ENCODE results near the gene LPIN3. TPM values are rescaled to one million over a fixed set of nuclear protein-coding genes. Genes with fewer than 3 reads are reported as not detected.

The LPIN3 gene
- total and polyA plus RNA-seq, 2 experiments from 2014 or later, result 6.1 to 9.7 TPM

- Histone ChIP-seq H2AFZ (peak overlapping the region; percentile 83), H3K79me2 (replicated peaks; ENCODE audit: insufficient read depth) (no peaks in the 10 kb centered on the region), H3K9me2 (ENCODE audit: insufficient read depth) (no peaks in the 10 kb centered on the region), H3K4me3 (no peak overlapping the region), H3K4me2 (no peak overlapping the region), H3K36me3 (ENCODE audit: insufficient read depth) (no peaks in the 10 kb centered on the region), H3K27me3 (ENCODE audit: insufficient read depth) (no peaks in the 10 kb centered on the region), H3F3A (replicated peaks; ENCODE audit: low read depth) (no peaks in the 10 kb centered on the region), H3K4me1 (ENCODE audit: insufficient read depth) (no peaks in the 10 kb centered on the region), H4K20me1 (replicated peaks; ENCODE audit: insufficient read depth) (no peaks in the 10 kb centered on the region), H3K27ac (ENCODE audit: low read depth) (no peak overlapping the region)
- H3K36me3 Mint-ChIP-seq (ENCODE audit: low read depth), result no peaks in the 10 kb centered on the region
- H3K9me3 Mint-ChIP-seq, result no peaks in the 10 kb centered on the region
- H3K4me3 Mint-ChIP-seq, result no peak overlapping the region
- peak; percentile 41 for ATAC-seq
- no peaks in the 10 kb centered on the region; the same call in 2 of the 3 replicates for H3K4me1 Mint-ChIP-seq
- TF ChIP-seq ZNF462 (CRISPR knock-in tag; IDR thresholded peaks at IDR 0.05), result no peak
- no peak for TF ChIP-seq EZH2 (IDR thresholded peaks at IDR 0.05; ENCODE audit: low read depth, unreplicated experiment)
- no peak for TF ChIP-seq ZNF331 (CRISPR knock-in tag; IDR thresholded peaks at IDR 0.05; ENCODE audit: low read depth)
- TF ChIP-seq CTCF (conservative IDR thresholded peaks at IDR 0.05; ENCODE audit: low read depth in 2 of 2), result no peak
- no peak for TF ChIP-seq REST (IDR thresholded peaks at IDR 0.05; ENCODE audit: unreplicated experiment)
- no peak for TF ChIP-seq NANOG (IDR thresholded peaks at IDR 0.05; ENCODE audit: borderline replicate concordance)
- no peak for TF ChIP-seq ZNF114 (CRISPR knock-in tag; IDR thresholded peaks at IDR 0.05)
- no peak for TF ChIP-seq JUNB (IDR thresholded peaks at IDR 0.05; ENCODE audit: unreplicated experiment)
- no peak for TF ChIP-seq ETS1 (IDR thresholded peaks at IDR 0.05)
- TF ChIP-seq EZH2phosphoT487 (IDR thresholded peaks at IDR 0.05; ENCODE audit: unreplicated experiment), result no peak
- TF ChIP-seq STAT1 (IDR thresholded peaks at IDR 0.05; ENCODE audit: unreplicated experiment), result no peak
- no peak for DNase-seq (ENCODE audit: low spot score)
- H3K27me3 Mint-ChIP-seq (ENCODE audit: insufficient read depth, low read depth, poor library complexity), result peaks cover 2% of the 10 kb centered on the region
- H3K27ac Mint-ChIP-seq, result no peak overlapping the region
These were observed 10.9 kb upstream of the LPIN3 start for GRCh38 chr20:41329435-41330342.
